ENCODE results near the gene SULT1C3.

The SULT1C3 gene

GRCh38 chr2:108293850-108294249 lies 54.1 kb downstream of the SULT1C3 start:
- no peak for DNase-seq (ENCODE audit: low read depth in 1 of 2, low spot score in 1 of 2)
- Histone ChIP-seq H3K4me3 (replicated peaks; ENCODE audit: insufficient read depth, low read length) (no peak overlapping the region), H3K27me3 (ENCODE audit: insufficient read depth, poor library complexity, severe bottlenecking) (no peaks in the 10 kb centered on the region), H3K27ac (replicated peaks) (no peak overlapping the region)
- TF ChIP-seq GABPA (IDR thresholded peaks at IDR 0.05; ENCODE audit: low read depth) (no peak), SPI1 (IDR thresholded peaks at IDR 0.05; ENCODE audit: borderline replicate concordance, low read depth) (no peak), CTCF (IDR thresholded peaks at IDR 0.05; ENCODE audit: insufficient read depth, low read length) (no peak), POLR2AphosphoS5 (IDR thresholded peaks at IDR 0.05; ENCODE audit: low read depth) (no peak), REST (IDR thresholded peaks at IDR 0.05; ENCODE audit: insufficient replicate concordance, low read depth) (no peak)

- H3K27me3 ChIP-seq (ENCODE audit: insufficient read depth, poor library complexity, severe bottlenecking) = peaks cover under 1% of the 10 kb centered on the region
- no peak overlapping the region for H3K4me3 ChIP-seq (replicated peaks; ENCODE audit: insufficient read depth, low read length)
- no peak for TF ChIP-seq REST (IDR thresholded peaks at IDR 0.05; ENCODE audit: insufficient replicate concordance, low read depth)
- TF ChIP-seq POLR2AphosphoS5 (IDR thresholded peaks at IDR 0.05; ENCODE audit: low read depth) = no peak
- TF ChIP-seq CTCF (IDR thresholded peaks at IDR 0.05; ENCODE audit: insufficient read depth, low read length) = no peak
- no peak for TF ChIP-seq GABPA (IDR thresholded peaks at IDR 0.05; ENCODE audit: low read depth)
- TF ChIP-seq SPI1 (IDR thresholded peaks at IDR 0.05; ENCODE audit: borderline replicate concordance, low read depth) = no peak
- no peak overlapping the region for H3K27ac ChIP-seq (replicated peaks)
- DNase-seq (ENCODE audit: low read depth in 1 of 2, low spot score in 1 of 2) = no peak
Measured at GRCh38 chr2:108297436-108298141, 57.8 kb downstream of the SULT1C3 start.

GRCh38 chr2:108301558-108301957 lies 61.8 kb downstream of the SULT1C3 start:
- H3K27ac ChIP-seq (replicated peaks) = no peak overlapping the region
- DNase-seq (ENCODE audit: low read depth in 1 of 2, low spot score in 1 of 2) = no peak
- H3K27me3 ChIP-seq (ENCODE audit: insufficient read depth, poor library complexity, severe bottlenecking) = peaks cover 2% of the 10 kb centered on the region
- TF ChIP-seq CTCF (IDR thresholded peaks at IDR 0.05; ENCODE audit: insufficient read depth, low read length) = no peak
- no peak for TF ChIP-seq GABPA (IDR thresholded peaks at IDR 0.05; ENCODE audit: low read depth)
- TF ChIP-seq SPI1 (IDR thresholded peaks at IDR 0.05; ENCODE audit: borderline replicate concordance, low read depth) = no peak
- no peak for TF ChIP-seq REST (IDR thresholded peaks at IDR 0.05; ENCODE audit: insufficient replicate concordance, low read depth)
- TF ChIP-seq POLR2AphosphoS5 (IDR thresholded peaks at IDR 0.05; ENCODE audit: low read depth) = no peak
- no peak overlapping the region for H3K4me3 ChIP-seq (replicated peaks; ENCODE audit: insufficient read depth, low read length)
